SU-DHL-6 (cell line): ENCODE data around the gene CD180.
A peak's percentile ranks its signal among the peaks of the same experiment; 100 is the strongest.

Experiments
- H2AFZ ChIP-seq: fragments of 200-600 bp; sonication (generic); 2 replicates; pipeline ENCODE4 v1.6.1; 2014; ENCODE audit warnings: low read depth, mild to moderate bottlenecking, moderate library complexity, mixed read lengths, antibody characterized with exemption, low read length; ENCODE audit not compliant: severe bottlenecking
- H3F3A ChIP-seq: fragments of 200-600 bp; shearing (Covaris generic); 2 replicates; pipeline ENCODE4 v1.6.0; 2016; ENCODE audit warnings: antibody characterized with exemption, mild to moderate bottlenecking; ENCODE audit not compliant: insufficient read depth
- H3K27ac ChIP-seq: fragments of 200-600 bp; sonication (generic); 2 replicates; pipeline ENCODE4 v1.5.1; 2016; ENCODE audit warnings: low read depth, mild to moderate bottlenecking, low read length, moderate library complexity, mixed read lengths
- H3K27me3 ChIP-seq: fragments of 200-600 bp; sonication (generic), shearing (Covaris generic); 2 replicates; pipeline ENCODE4 v1.6.0; 2014; ENCODE audit warnings: mild to moderate bottlenecking, low read length
- H3K36me3 ChIP-seq: fragments of 200-600 bp; sonication (generic); 2 replicates; pipeline ENCODE4 v1.6.1; 2014; ENCODE audit warnings: mild to moderate bottlenecking, low read length, mixed read lengths
- H3K4me2 ChIP-seq: fragments of 300-600, 200-600 bp; shearing (Covaris generic), sonication (generic); 2 replicates; pipeline ENCODE4 v1.6.0; 2014; ENCODE audit warnings: low read length, low read depth, mild to moderate bottlenecking; ENCODE audit not compliant: poor library complexity, severe bottlenecking
- H3K4me3 ChIP-seq: fragments of 200-600 bp; sonication (generic); 2 replicates; pipeline ENCODE4 v1.5.1; 2014; ENCODE audit warnings: antibody characterized with exemption, low read length, mild to moderate bottlenecking, mixed read lengths; ENCODE audit not compliant: insufficient read depth, poor library complexity, severe bottlenecking
- H3K79me2 ChIP-seq: fragments of 200-600 bp; sonication (generic); 2 replicates; pipeline ENCODE4 v1.6.1; 2014; ENCODE audit warnings: mild to moderate bottlenecking, low read length, moderate library complexity; ENCODE audit not compliant: insufficient read depth
- H3K9ac ChIP-seq: fragments of 200-600 bp; sonication (generic); 2 replicates; pipeline ENCODE4 v1.7.0; 2014; ENCODE audit warnings: mild to moderate bottlenecking, low read length
- H3K9me2 ChIP-seq: fragments of 200-600 bp; sonication (generic); replicated peaks from 2 replicates; pipeline ENCODE4 v1.6.1; 2014; ENCODE audit warnings: low read length; ENCODE audit not compliant: insufficient read depth
- H3K9me3 ChIP-seq: fragments of 200-600 bp; sonication (generic); 2 replicates; pipeline ENCODE4 v1.6.1; 2014; ENCODE audit warnings: low read length, mixed read lengths; ENCODE audit not compliant: insufficient read depth
- H4K20me1 ChIP-seq: fragments of 200-600 bp; sonication (generic); 2 replicates; pipeline ENCODE4 v1.6.1; 2014; ENCODE audit warnings: low read depth, mild to moderate bottlenecking, antibody characterized with exemption, low read length, moderate library complexity, mixed read lengths
- EZH2phosphoT487 ChIP-seq: fragments of 200-600 bp; sonication (generic), shearing (Covaris generic); conservative IDR thresholded peaks from 2 replicates; pipeline ENCODE4 v1.6.1; 2018; ENCODE audit warnings: mild to moderate bottlenecking, antibody characterized with exemption, low read length, moderate library complexity, mixed read lengths
- TF ChIP-seq, protein P1 (sequence below): fragments of 200-600 bp; sonication (generic); IDR thresholded peaks from one replicate; pipeline ENCODE4 v1.5.1; 2017; ENCODE audit warnings: antibody characterized with exemption, mild to moderate bottlenecking, low read length, moderate library complexity; ENCODE audit not compliant: insufficient read depth, poor library complexity, severe bottlenecking

Gene CD180

GRCh38 chr5:67170767-67171166 lies 25.8 kb downstream of the CD180 start:
- Histone ChIP-seq H3K9ac (no peak overlapping the region), H3K79me2 (no peaks in the 10 kb centered on the region), H3K36me3 (no peaks in the 10 kb centered on the region), H3K9me2 (no peaks in the 10 kb centered on the region), H3F3A (peaks cover 4% of the 10 kb centered on the region; the same call in 1 of the 2 replicates), H3K27me3 (no peaks in the 10 kb centered on the region), H3K27ac (no peak overlapping the region), H2AFZ (no peak overlapping the region), H3K4me2 (no peak overlapping the region), H3K9me3 (no peaks in the 10 kb centered on the region), H3K4me3 (no peak overlapping the region), H4K20me1 (no peaks in the 10 kb centered on the region)
- TF ChIP-seq, protein P1, sequence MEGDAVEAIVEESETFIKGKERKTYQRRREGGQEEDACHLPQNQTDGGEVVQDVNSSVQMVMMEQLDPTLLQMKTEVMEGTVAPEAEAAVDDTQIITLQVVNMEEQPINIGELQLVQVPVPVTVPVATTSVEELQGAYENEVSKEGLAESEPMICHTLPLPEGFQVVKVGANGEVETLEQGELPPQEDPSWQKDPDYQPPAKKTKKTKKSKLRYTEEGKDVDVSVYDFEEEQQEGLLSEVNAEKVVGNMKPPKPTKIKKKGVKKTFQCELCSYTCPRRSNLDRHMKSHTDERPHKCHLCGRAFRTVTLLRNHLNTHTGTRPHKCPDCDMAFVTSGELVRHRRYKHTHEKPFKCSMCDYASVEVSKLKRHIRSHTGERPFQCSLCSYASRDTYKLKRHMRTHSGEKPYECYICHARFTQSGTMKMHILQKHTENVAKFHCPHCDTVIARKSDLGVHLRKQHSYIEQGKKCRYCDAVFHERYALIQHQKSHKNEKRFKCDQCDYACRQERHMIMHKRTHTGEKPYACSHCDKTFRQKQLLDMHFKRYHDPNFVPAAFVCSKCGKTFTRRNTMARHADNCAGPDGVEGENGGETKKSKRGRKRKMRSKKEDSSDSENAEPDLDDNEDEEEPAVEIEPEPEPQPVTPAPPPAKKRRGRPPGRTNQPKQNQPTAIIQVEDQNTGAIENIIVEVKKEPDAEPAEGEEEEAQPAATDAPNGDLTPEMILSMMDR, result no peak
- no peak for TF ChIP-seq EZH2phosphoT487

- H3K9me3 ChIP-seq, result no peaks in the 10 kb centered on the region
- TF ChIP-seq, protein P1, result no peak
- TF ChIP-seq EZH2phosphoT487, result no peak
Measured at GRCh38 chr5:67168069-67168468, 28.5 kb downstream of the CD180 start.

DNA sequence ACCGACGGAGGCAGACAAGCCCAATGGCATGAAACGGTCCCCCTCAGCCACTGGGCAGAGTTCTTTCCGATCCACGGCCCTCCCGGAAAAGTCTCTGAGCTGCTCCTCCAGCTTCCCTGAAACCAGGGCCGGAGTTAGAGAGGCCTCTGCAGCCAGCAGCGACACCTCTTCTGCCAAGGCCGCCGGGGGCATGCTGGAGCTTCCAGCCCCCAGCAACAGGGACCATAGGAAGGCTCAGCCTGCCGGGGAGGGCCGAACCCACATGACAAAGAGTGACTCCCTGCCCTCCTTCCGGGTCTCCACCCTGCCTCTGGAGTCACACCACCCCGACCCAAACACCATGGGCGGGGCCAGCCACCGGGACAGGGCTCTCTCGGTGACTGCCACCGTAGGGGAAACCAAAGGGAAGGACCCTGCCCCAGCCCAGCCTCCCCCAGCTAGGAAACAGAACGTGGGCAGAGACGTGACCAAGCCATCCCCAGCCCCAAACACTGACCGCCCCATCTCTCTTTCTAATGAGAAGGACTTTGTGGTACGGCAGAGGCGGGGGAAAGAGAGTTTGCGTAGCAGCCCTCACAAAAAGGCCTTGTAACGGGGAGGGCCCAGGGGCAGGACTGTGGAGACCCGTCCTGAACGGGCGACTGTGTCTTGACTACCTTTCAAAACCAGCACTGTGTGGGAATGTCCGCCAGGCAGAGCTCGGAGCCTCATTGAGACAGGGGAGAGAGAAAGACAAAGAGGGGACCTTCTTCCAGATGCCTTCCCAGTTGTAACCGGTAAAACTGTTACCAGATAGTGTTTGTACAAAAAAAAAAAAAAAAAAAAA lies 29.9 kb downstream of the CD180 start:
- peak overlapping the region; percentile 56 for H3K9ac ChIP-seq
- no peaks in the 10 kb centered on the region for H3K9me2 ChIP-seq
- peak overlapping the region; percentile 59 for H3K4me2 ChIP-seq
- H3K4me3 ChIP-seq, result peak overlapping the region; percentile 33
- H3K27ac ChIP-seq, result peak overlapping the region; percentile 44; the same call in 1 of the 2 replicates
- no peaks in the 10 kb centered on the region for H3K27me3 ChIP-seq
- no peaks in the 10 kb centered on the region for H3K36me3 ChIP-seq
- no peaks in the 10 kb centered on the region for H4K20me1 ChIP-seq
- H3K79me2 ChIP-seq, result no peaks in the 10 kb centered on the region
- H3F3A ChIP-seq, result peaks cover 4% of the 10 kb centered on the region; the same call in 1 of the 2 replicates
- H3K9me3 ChIP-seq, result no peaks in the 10 kb centered on the region
- H2AFZ ChIP-seq, result peak overlapping the region; percentile 97
- TF ChIP-seq, protein P1, result no peak
- no peak for TF ChIP-seq EZH2phosphoT487

More at GRCh38 chr5:67168069-67168468, 28.5 kb downstream of the CD180 start:
- Histone ChIP-seq H3K79me2 (no peaks in the 10 kb centered on the region), H4K20me1 (no peaks in the 10 kb centered on the region), H3K4me3 (no peak overlapping the region), H3K27ac (no peak overlapping the region), H3K36me3 (no peaks in the 10 kb centered on the region), H3K27me3 (no peaks in the 10 kb centered on the region), H3F3A (peaks cover 4% of the 10 kb centered on the region; the same call in 1 of the 2 replicates), H2AFZ (no peak overlapping the region), H3K9ac (no peak overlapping the region), H3K9me2 (no peaks in the 10 kb centered on the region), H3K4me2 (no peak overlapping the region)
